NCI-H774 (cell line): Measurements from ENCODE around the gene NEK11.
"Not testable (repeated sequence)": the region's sequence is repeated elsewhere in the genome, so short reads cannot be mapped to it uniquely, and the experiment has no call there.

Experiments used
- DNase-seq: peaks from one replicate; lab custom pipeline; 2025; lab: John Stamatoyannopoulos, UW

The NEK11 gene

GRCh38 chr3:131361066-131361463, 334.4 kb downstream of the NEK11 start:
- DNase-seq = not testable (repeated sequence)

GRCh38 chr3:131361464-131362421, 335.1 kb downstream of the NEK11 start:
- DNase-seq = peak; percentile 96

GRCh38 chr3:131363275-131363674, 336.6 kb downstream of the NEK11 start:
- no peak for DNase-seq

- no peak for DNase-seq
Measured at GRCh38 chr3:131370935-131371687, 344.4 kb downstream of the NEK11 start.

- DNase-seq = no peak
Measured at GRCh38 chr3:131371688-131372066, 345.0 kb downstream of the NEK11 start.

- no peak for DNase-seq
Measured at GRCh38 chr3:131374741-131375140, 348.1 kb downstream of the NEK11 start.

GRCh38 chr3:131380821-131381444, 354.3 kb downstream of the NEK11 start:
- not testable (repeated sequence) for DNase-seq

GRCh38 chr3:131381445-131382291, 355.0 kb downstream of the NEK11 start, which contains the start of gene NUDT16:
TSS of gene NUDT16 (plus strand) at chr3:131381774. CDS start at chr3:131381805, 31 bp downstream.
- DNase-seq = peak; percentile 98

- no peak for DNase-seq
Measured at GRCh38 chr3:131386429-131387165, 359.9 kb downstream of the NEK11 start.

GRCh38 chr3:131387796-131388489, 361.3 kb downstream of the NEK11 start:
- DNase-seq = no peak

GRCh38 chr3:131388490-131388799, 361.8 kb downstream of the NEK11 start:
- no peak for DNase-seq

- no peak for DNase-seq
Measured at GRCh38 chr3:131390331-131390730, 363.7 kb downstream of the NEK11 start.

- no peak for DNase-seq
Measured at GRCh38 chr3:131393051-131393450, 366.4 kb downstream of the NEK11 start.

- DNase-seq = no peak
Measured at GRCh38 chr3:131393868-131394267, 367.2 kb downstream of the NEK11 start.

GRCh38 chr3:131394400-131394799, 367.7 kb downstream of the NEK11 start:
- DNase-seq = no peak

GRCh38 chr3:131396170-131396569, 369.5 kb downstream of the NEK11 start:
- DNase-seq = no peak

- DNase-seq = no peak
Measured at GRCh38 chr3:131397889-131398288, 371.2 kb downstream of the NEK11 start.
